H1 (cell line): ENCODE results near the gene ZSCAN10. TPM values are rescaled to one million over a fixed set of nuclear protein-coding genes. Genes with fewer than 3 reads are reported as not detected.
A peak's percentile ranks its signal among the peaks of the same experiment; 100 is the strongest.

Source experiments
- BACH1 ChIP-seq: IDR thresholded peaks from 2 replicates; pipeline ENCODE4 v1.6.1; 2012; ENCODE audit warnings: low read length, improper control_type of control experiment
- BCL11A ChIP-seq, 2 experiments: IDR thresholded peaks; one replicate each; pipeline ENCODE4 v1.6.1; 2011; ENCODE audit warnings: low read depth in 2 of 2, low read length in 2 of 2, mild to moderate bottlenecking in 2 of 2
- CBX8 ChIP-seq: fragments of 300-800, 300-1000 bp; sonication (generic); IDR thresholded peaks from 2 replicates; pipeline ENCODE4 v1.7.1; 2016; ENCODE audit warnings: low read depth, low read length, borderline replicate concordance
- CEBPB ChIP-seq: IDR thresholded peaks from 2 replicates; pipeline ENCODE4 v1.6.1; 2012; ENCODE audit warnings: low read depth, low read length
- CTCF ChIP-seq, 3 experiments: IDR thresholded peaks; 1 replicate in 2 of 3; 2 replicates in 1 of 3; pipeline versions ENCODE4 v1.5.1 to v1.6.1; 2011; ENCODE audit warnings: low read length in 3 of 3, mild to moderate bottlenecking in 3 of 3, inconsistent platforms in 2 of 3, low read depth in 1 of 3, moderate library complexity in 1 of 3; ENCODE audit not compliant: insufficient read depth in 1 of 3; ENCODE audit errors: control extremely low read depth in 1 of 3
- EGR1 ChIP-seq: IDR thresholded peaks from 2 replicates; pipeline ENCODE4 v1.6.1; 2011; ENCODE audit warnings: low read depth, low read length, borderline replicate concordance
- FOSL1 ChIP-seq: IDR thresholded peaks from 2 replicates; pipeline ENCODE4 v1.6.1; 2011; ENCODE audit warnings: mild to moderate bottlenecking, low read depth, low read length, moderate library complexity; ENCODE audit not compliant: insufficient read depth
- GABPA ChIP-seq: IDR thresholded peaks from 2 replicates; pipeline ENCODE4 v1.6.1; 2011; ENCODE audit warnings: mild to moderate bottlenecking, low read length, moderate library complexity, borderline replicate concordance; ENCODE audit not compliant: insufficient read depth
- HDAC2 ChIP-seq, 2 experiments: fragments of 300-600 bp in 1 of 2; sonication (generic) in 1 of 2; IDR thresholded peaks; 2 replicates each; pipeline ENCODE4 v1.6.1; 2011 to 2012; ENCODE audit warnings: low read depth in 2 of 2, low read length in 2 of 2, mild to moderate bottlenecking in 2 of 2, moderate library complexity in 2 of 2, borderline replicate concordance in 1 of 2, inconsistent platforms in 1 of 2
- JUN ChIP-seq: IDR thresholded peaks from 2 replicates; pipeline ENCODE4 v1.6.1; 2011; ENCODE audit warnings: low read depth, mild to moderate bottlenecking, improper control_type of control experiment, low read length
- JUND ChIP-seq: IDR thresholded peaks from 2 replicates; pipeline ENCODE4 v1.6.1; 2011; ENCODE audit warnings: mild to moderate bottlenecking, improper control_type of control experiment, low read length
- MAX ChIP-seq: IDR thresholded peaks from 2 replicates; pipeline ENCODE4 v1.6.1; 2012; ENCODE audit warnings: inconsistent platforms
- POLR2A ChIP-seq, 2 experiments: IDR thresholded peaks; 1 replicate in 1 of 2; 2 replicates in 1 of 2; pipeline ENCODE4 v1.6.1; 2011; ENCODE audit warnings: low read depth in 2 of 2, low read length in 2 of 2, mild to moderate bottlenecking in 2 of 2; ENCODE audit errors: control extremely low read depth in 1 of 2
- POLR2AphosphoS5 ChIP-seq: IDR thresholded peaks from 2 replicates; pipeline ENCODE4 v1.6.1; 2011; ENCODE audit warnings: low read depth, low read length
- POU5F1 ChIP-seq: IDR thresholded peaks from 2 replicates; pipeline ENCODE4 v1.6.1; 2011; ENCODE audit warnings: low read depth, mild to moderate bottlenecking, low read length, moderate library complexity
- RFX5 ChIP-seq: IDR thresholded peaks from 2 replicates; pipeline ENCODE4 v1.6.1; 2011; ENCODE audit warnings: low read depth, low read length, improper control_type of control experiment, borderline replicate concordance
- RNF2 ChIP-seq: fragments of 200-900, 300-1000 bp; sonication (generic); IDR thresholded peaks from 2 replicates; pipeline ENCODE4 v1.7.1; 2016; ENCODE audit warnings: borderline replicate concordance, low read depth, mild to moderate bottlenecking, antibody characterized with exemption, low read length; ENCODE audit not compliant: poor library complexity, severe bottlenecking; ENCODE audit errors: missing control alignments
- SP1 ChIP-seq: IDR thresholded peaks from 2 replicates; pipeline ENCODE4 v1.6.1; 2011; ENCODE audit warnings: low read depth, low read length
- SP2 ChIP-seq: IDR thresholded peaks from 2 replicates; pipeline ENCODE4 v1.6.1; 2012; ENCODE audit warnings: mild to moderate bottlenecking, low read length, inconsistent platforms
- SP4 ChIP-seq: IDR thresholded peaks from 2 replicates; pipeline ENCODE4 v1.6.1; 2012; ENCODE audit warnings: low read length, inconsistent platforms
- SRF ChIP-seq: IDR thresholded peaks from 2 replicates; pipeline ENCODE4 v1.6.1; 2011; ENCODE audit warnings: mild to moderate bottlenecking, low read depth, low read length, moderate library complexity
- SUZ12 ChIP-seq: fragments of 200-600 bp; sonication (generic); IDR thresholded peaks from 2 replicates; pipeline ENCODE4 v1.6.1; 2012; ENCODE audit warnings: mild to moderate bottlenecking, inconsistent platforms, low read length, moderate library complexity, mixed read lengths
- TEAD4 ChIP-seq: IDR thresholded peaks from 2 replicates; pipeline ENCODE4 v1.6.1; 2012; ENCODE audit warnings: low read depth, low read length, inconsistent platforms, mixed read lengths
- polyA plus RNA-seq, 7 experiments: library from polyadenylated mRNA; depleted of rRNA in 3 of 7; stranded (reverse) in 5 of 7; unstranded in 2 of 7; fragments of >200 nt in 5 of 7; fragments of 200-250 nt in 2 of 7; gene quantifications; 1 replicate in 5 of 7; 2 replicates in 1 of 7; 4 replicates in 1 of 7; pipeline versions ENCODE4 v1.2.1 to v1.2.3, GENCODE V29; 2011 to 2013; ENCODE audit warnings: missing spikeins in 2 of 7, mixed read lengths in 2 of 7
- total RNA-seq: library from RNA; stranded (reverse); fragmentation: NEBNext Ultra II Directional; extraction: Animal tissue kit (Norgen Biotek cat#: 25700); gene quantifications from 2 replicates; pipeline ENCODE4 v1.2.1, GENCODE V29; 2021

The ZSCAN10 gene
- total and polyA plus RNA-seq, 2 of the 8 experiments (the other 6 are each of a cell fraction or from before 2014, with no cell fraction given) = 209 to 314 TPM

DNA sequence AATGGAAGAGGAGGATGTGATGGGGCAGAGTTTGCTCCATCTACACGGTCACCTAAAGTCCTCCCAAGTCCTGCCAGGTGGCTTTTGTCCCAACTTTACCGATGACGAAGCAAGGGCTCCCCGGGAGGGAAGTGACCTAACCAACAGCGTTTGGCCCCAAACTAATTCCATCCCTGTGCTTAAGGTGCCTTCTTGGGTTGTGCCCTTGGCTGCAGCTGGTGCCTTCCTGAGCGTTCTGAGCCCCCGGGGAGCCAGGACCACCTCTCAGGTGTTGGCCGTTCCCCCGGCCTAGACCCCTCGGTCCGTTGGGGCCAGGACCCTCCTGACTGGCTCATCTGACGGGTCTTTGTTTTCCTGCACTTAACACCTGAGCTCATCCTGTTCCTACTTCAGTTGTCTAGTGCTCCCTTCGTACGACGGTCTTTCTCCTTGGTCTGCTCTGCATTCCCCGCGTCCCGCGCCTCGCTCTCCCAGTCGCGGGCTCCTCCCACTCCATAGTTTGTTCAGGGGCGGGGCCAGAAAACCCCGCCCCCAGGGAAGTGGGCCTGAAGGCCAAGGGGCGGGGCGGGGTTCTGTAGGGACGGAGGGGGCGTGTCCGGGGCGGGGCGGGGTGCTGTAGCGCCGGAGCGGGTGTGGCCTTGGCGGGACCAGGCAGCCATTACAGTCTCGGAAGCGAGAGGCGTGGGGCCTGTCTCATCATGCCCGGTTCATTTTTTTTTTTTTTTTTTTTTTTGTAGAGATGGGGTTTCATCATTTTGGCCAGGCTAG is 822 bp upstream of the ZSCAN10 start (continued):
- no peak for TF ChIP-seq CBX8
- peak; percentile 84 to 87 for TF ChIP-seq POLR2A (IDR thresholded peaks at IDR 0.05; ENCODE audit: control extremely low read depth in 1 of 2, low read depth in 2 of 2, low read length in 2 of 2)
- TF ChIP-seq SUZ12 = no peak
- no peak for TF ChIP-seq CTCF (IDR thresholded peaks at IDR 0.05; ENCODE audit: control extremely low read depth in 1 of 3, insufficient read depth in 1 of 3, low read depth in 1 of 3, low read length in 3 of 3)
- TF ChIP-seq GABPA = no peak
- no peak for TF ChIP-seq CEBPB
- peak; percentile 38; the same call in 1 of the 2 replicates for TF ChIP-seq TEAD4
- no peak for TF ChIP-seq POU5F1
- TF ChIP-seq POLR2AphosphoS5 = peak; percentile 93
- no peak for TF ChIP-seq RNF2
- no peak for TF ChIP-seq SRF
- no peak for TF ChIP-seq BCL11A (IDR thresholded peaks at IDR 0.05; ENCODE audit: low read depth in 2 of 2, low read length in 2 of 2)
- TF ChIP-seq JUN = no peak
- no peak for TF ChIP-seq RFX5
- 0 out of 2 replicates have a peak, but pooled peaks have one; percentile 51 for TF ChIP-seq SP4
- TF ChIP-seq FOSL1 = no peak
- TF ChIP-seq EGR1 = no peak
- TF ChIP-seq SP2 = no peak
- no peak for TF ChIP-seq BACH1
- no peak for TF ChIP-seq MAX
- peak; percentile 42; the same call in 1 of the 2 replicates for TF ChIP-seq SP1
- TF ChIP-seq JUND = no peak
- TF ChIP-seq HDAC2 (IDR thresholded peaks at IDR 0.05; ENCODE audit: borderline replicate concordance in 1 of 2, low read depth in 2 of 2, low read length in 2 of 2) = no peak
